CD4-positive, alpha-beta T cell treated with Interleukin-17A for 1 hour (primary cell): ENCODE measurements around the gene RNLS.
A peak's percentile ranks its signal among the peaks of the same experiment; 100 is the strongest.

Source experiments
- DNase-seq: peaks from one replicate; pipeline ENCODE4 v3.0.0-alpha.2; 2020

RNLS gene

GRCh38 chr10:88582806-88583583 lies at the start of gene RNLS:
TSS of gene RNLS (minus strand) at chr10:88583318.
- DNase-seq: peak; percentile 76

GRCh38 chr10:88624840-88625239 lies 41.7 kb upstream of the RNLS start:
- no peak for DNase-seq

GRCh38 chr10:88623835-88624234 lies 40.7 kb upstream of the RNLS start:
- DNase-seq: no peak

GRCh38 chr10:88620441-88620840 lies 37.3 kb upstream of the RNLS start:
- no peak for DNase-seq

- no peak for DNase-seq
These were observed 35.4 kb upstream of the RNLS start for GRCh38 chr10:88618496-88618895.

- no peak for DNase-seq
These were observed 34.7 kb upstream of the RNLS start for GRCh38 chr10:88617772-88618300.

- no peak for DNase-seq
These were observed 33.3 kb upstream of the RNLS start for GRCh38 chr10:88616250-88616977.

- DNase-seq: no peak
These were observed 25.7 kb upstream of the RNLS start for GRCh38 chr10:88608780-88609179.

GRCh38 chr10:88608052-88608732 lies 25.1 kb upstream of the RNLS start:
- no peak for DNase-seq

- DNase-seq: peak; percentile 4
These were observed 14.9 kb upstream of the RNLS start for GRCh38 chr10:88598055-88598454.

- no peak for DNase-seq
These were observed 11.4 kb upstream of the RNLS start for GRCh38 chr10:88594482-88594881.

GRCh38 chr10:88592906-88593305 lies 9.8 kb upstream of the RNLS start:
- DNase-seq: no peak

GRCh38 chr10:88592381-88592780 lies 9.3 kb upstream of the RNLS start:
- DNase-seq: no peak

- no peak for DNase-seq
These were observed 3.3 kb upstream of the RNLS start, which contains the start of gene LIPJ for GRCh38 chr10:88586462-88586861. TSS of gene LIPJ (plus strand) at chr10:88586762. CDS start at chr10:88590688, 3,926 bp downstream.

- no peak for DNase-seq
These were observed 453 bp upstream of the RNLS start for GRCh38 chr10:88583584-88583957.

- DNase-seq: no peak
These were observed 710 bp downstream of the RNLS start for GRCh38 chr10:88582411-88582805.

- peak; percentile 20 for DNase-seq
These were observed 18.0 kb downstream of the RNLS start for GRCh38 chr10:88565072-88565471.

GRCh38 chr10:88562152-88562551 lies 21.0 kb downstream of the RNLS start:
- no peak for DNase-seq

- DNase-seq: no peak
These were observed 25.5 kb downstream of the RNLS start for GRCh38 chr10:88557658-88558057.

- DNase-seq: no peak
These were observed 25.9 kb downstream of the RNLS start for GRCh38 chr10:88557256-88557655.

GRCh38 chr10:88555190-88555908 lies 27.8 kb downstream of the RNLS start:
- no peak for DNase-seq

- DNase-seq: peak; percentile 68
These were observed 29.9 kb downstream of the RNLS start for GRCh38 chr10:88553116-88553752.
